GM12878 (cell line): ENCODE measurements around the gene FERMT1. TPM values are rescaled to one million over a fixed set of nuclear protein-coding genes. Genes with fewer than 3 reads are reported as not detected.

Experiments used
- ATAC-seq: fragments of 200-7000 bp; cut with Tn5 transposase; 3 replicates; pipeline ENCODE4 v1.9.1; 2020; ENCODE audit warnings: mild to moderate bottlenecking, moderate library complexity
- BruUV-seq: library from RNA; stranded (reverse); fragments of 400-500 nt; replicated peaks from 2 replicates; lab custom pipeline; 2021; lab: Mats Ljungman, UMichigan
- CTCF ChIA-PET: fragments of 300-600 bp; sonication (Branson Sonifier 250); formaldehyde crosslinking; extraction: SDS; loops from one replicate; lab custom pipeline; 2021; ENCODE audit warnings: inconsistent platforms; lab: Yijun Ruan, JAX
- POLR2A ChIA-PET: fragments of 350-600 bp; formaldehyde crosslinking; extraction: SDS; loops from one replicate; lab custom pipeline; 2021; ENCODE audit warnings: inconsistent platforms; lab: Charles Lee
- RAD21 ChIA-PET: fragments of 300-600 bp; sonication (Branson Sonifier 250); formaldehyde crosslinking; loops from one replicate; lab custom pipeline; 2023; ENCODE audit warnings: antibody characterized with exemption; ENCODE audit not compliant: unreplicated experiment; lab: Charles Lee
- SMC1A ChIA-PET: fragments of 300-600 bp; sonication (Branson Sonifier 250); formaldehyde crosslinking; loops from one replicate; lab custom pipeline; 2023; ENCODE audit not compliant: unreplicated experiment, uncharacterized antibody; lab: Charles Lee
- DNase-seq: peaks from one replicate; pipeline ENCODE4 v3.0.0-alpha.2; 2011; ENCODE audit warnings: low read depth, low spot score
- FAIRE-seq: peaks from 3 replicates; lab custom pipeline; 2011; peaks lifted over from hg19 to GRCh38; lab: Jason Lieb, UNC
- H2AFZ ChIP-seq: 2 replicates; pipeline ENCODE4 v1.6.0; 2011; ENCODE audit warnings: low read depth, low read length, control low read depth; ENCODE audit not compliant: control insufficient read depth
- H3K27ac ChIP-seq: 2 replicates; pipeline ENCODE4 v1.5.1; 2011; ENCODE audit warnings: control low read depth; ENCODE audit not compliant: control insufficient read depth, insufficient read depth
- H3K27me3 ChIP-seq, 2 experiments: replicated peaks in 1 of 2; 2 replicates each; pipeline versions ENCODE4 v1.6.0 to v1.6.1; 2011; ENCODE audit warnings: low read length in 1 of 2; ENCODE audit not compliant: control insufficient read depth in 2 of 2, insufficient read depth in 2 of 2
- H3K36me3 ChIP-seq, 2 experiments: 2 replicates each; pipeline ENCODE4 v1.5.1; 2011; ENCODE audit warnings: low read length in 1 of 2; ENCODE audit not compliant: control insufficient read depth in 2 of 2, insufficient read depth in 2 of 2
- H3K4me1 ChIP-seq: 2 replicates; pipeline ENCODE4 v1.6.1; 2011; ENCODE audit warnings: mild to moderate bottlenecking, low read length, moderate library complexity, mixed read lengths; ENCODE audit not compliant: control insufficient read depth, insufficient read depth
- H3K4me2 ChIP-seq: 2 replicates; pipeline ENCODE4 v1.6.0; 2011; ENCODE audit warnings: control low read depth; ENCODE audit not compliant: control insufficient read depth, insufficient read depth
- H3K4me3 ChIP-seq: fragments of 200-600 bp; sonication (generic); 2 replicates; pipeline ENCODE4 v1.5.1; 2016
- H3K79me2 ChIP-seq: 2 replicates; pipeline ENCODE4 v1.6.0; 2011; ENCODE audit warnings: low read length; ENCODE audit not compliant: control insufficient read depth, insufficient read depth
- H3K9ac ChIP-seq: 2 replicates; pipeline ENCODE4 v1.8.0; 2011; ENCODE audit warnings: low read length, control low read depth, mixed read lengths; ENCODE audit not compliant: control insufficient read depth, insufficient read depth
- H3K9me3 ChIP-seq: replicated peaks from 3 replicates; pipeline ENCODE4 v1.5.1; 2011; ENCODE audit warnings: mild to moderate bottlenecking, low read length; ENCODE audit not compliant: control insufficient read depth, insufficient read depth
- H4K20me1 ChIP-seq: 2 replicates; pipeline ENCODE4 v1.6.0; 2011; ENCODE audit not compliant: control insufficient read depth, insufficient read depth
- CREM ChIP-seq: IDR thresholded peaks from 2 replicates; pipeline ENCODE4 v1.6.1; 2014; ENCODE audit warnings: antibody characterized with exemption, low read depth
- HCFC1 ChIP-seq: fragments of 150-350 bp; IDR thresholded peaks from 2 replicates; pipeline ENCODE4 v1.6.1; 2014; ENCODE audit warnings: low read length
- IRF4 ChIP-seq: IDR thresholded peaks from 2 replicates; pipeline ENCODE4 v1.6.1; 2011; ENCODE audit warnings: low read depth, low read length
- KLF5 ChIP-seq: fragments of 450-650 bp; IDR thresholded peaks from 2 replicates; pipeline ENCODE4 v1.6.1; 2014; ENCODE audit warnings: mild to moderate bottlenecking; ENCODE audit not compliant: partially characterized antibody
- MAX ChIP-seq: IDR thresholded peaks from 2 replicates; pipeline ENCODE4 v1.6.1; 2012; ENCODE audit warnings: low read depth, low read length, improper control_type of control experiment
- NFXL1 ChIP-seq: fragments of 450-650 bp; IDR thresholded peaks from 2 replicates; pipeline ENCODE4 v1.6.1; 2017; ENCODE audit warnings: antibody characterized with exemption, mild to moderate bottlenecking, borderline replicate concordance
- NFYB ChIP-seq: IDR thresholded peaks from 2 replicates; pipeline ENCODE4 v1.6.1; 2011; ENCODE audit warnings: low read depth, mild to moderate bottlenecking, low read length, improper control_type of control experiment, moderate library complexity; ENCODE audit not compliant: insufficient read depth
- NRF1 ChIP-seq: conservative IDR thresholded peaks from 2 replicates; pipeline ENCODE4 v1.6.1; 2011; ENCODE audit warnings: mild to moderate bottlenecking, low read depth, low read length, improper control_type of control experiment
- POU2F2 ChIP-seq: IDR thresholded peaks from 3 replicates; pipeline ENCODE4 v1.6.1; 2011; ENCODE audit warnings: low read depth, mild to moderate bottlenecking, low read length, borderline replicate concordance
- SMAD1 ChIP-seq: fragments of 450-650 bp; IDR thresholded peaks from 2 replicates; pipeline ENCODE4 v1.6.1; 2018; ENCODE audit warnings: mild to moderate bottlenecking, low read depth; ENCODE audit not compliant: partially characterized antibody
- TCF12 ChIP-seq: IDR thresholded peaks from 2 replicates; pipeline ENCODE4 v1.6.1; 2011; ENCODE audit warnings: low read depth, mild to moderate bottlenecking, low read length
- ZNF24 ChIP-seq: fragments of 450-650 bp; IDR thresholded peaks from 2 replicates; pipeline ENCODE4 v1.6.1; 2017; ENCODE audit warnings: antibody characterized with exemption, mild to moderate bottlenecking
- WGBS: methylation state at CpG from one replicate; pipeline ENCODE4 v1.1.6; 2016; ENCODE audit warnings: low lambda C conversion rate; ENCODE audit not compliant: insufficient replicate concordance, insufficient coverage; ENCODE audit errors: missing lambda C conversion rate; 5-methylcytosine and 5-hydroxymethylcytosine counted together
- in situ Hi-C: fragments of 300-500 bp; cut with MboI; formaldehyde crosslinking; loops from 9 replicates; pipeline ENCODE4 v1.14.3; 2018; ENCODE audit warnings: mixed read lengths
- intact Hi-C: fragments of 100-400 bp; cut with micrococcal nuclease; formaldehyde crosslinking; loops from one replicate; pipeline ENCODE4 v1.14.2; 2022; ENCODE audit not compliant: unreplicated experiment
- polyA plus RNA-seq, 11 experiments: library from polyadenylated mRNA; depleted of rRNA in 4 of 11; unstranded in 6 of 11; stranded (reverse) in 5 of 11; fragments of >200 nt; fragmentation: Nextera tagmentation in 4 of 11; fragmentation: Illumina TruSeq in 1 of 11; extraction: Ambion mirVana in 4 of 11; extraction: Trizol in 1 of 11; gene quantifications; 1 replicate in 1 of 11; 2 replicates in 10 of 11; pipeline versions ENCODE4 v1.2.1 to v1.2.3, GENCODE V29; 2011 to 2016; ENCODE audit warnings: inconsistent platforms in 2 of 11, missing spikeins in 2 of 11, low read depth in 1 of 11
- total RNA-seq, 4 experiments: library from RNA; depleted of rRNA in 3 of 4; stranded (reverse); fragments of >200 nt in 3 of 4; fragmentation: Illumina TruSeq in 1 of 4; extraction: Trizol in 1 of 4; gene quantifications; 2 replicates each; pipeline versions ENCODE4 v1.2.1 to v1.2.3, GENCODE V29; 2013 to 2021

The FERMT1 gene
- total and polyA plus RNA-seq, 10 of the 15 experiments (the other 5 are each of a cell fraction or from before 2014, with no cell fraction given), result 0.04 to 3.1 (median 0.45) TPM

- no peaks in the 10 kb centered on the region for H3K79me2 ChIP-seq
- ChIA-PET CTCF (interaction anchor here (0.9 to 2.2 kb wide), 3 partner anchors 11 kb away, joined by 3 to 7 read pairs (median 4); no protein-coding TSS in a partner anchor), RAD21 (interaction anchor here (1.0 kb wide), 1 partner anchor 96 kb away, joined by 3 read pairs; no protein-coding TSS in a partner anchor)
These were observed 18.2 kb downstream of the FERMT1 start for GRCh38 chr20:6104493-6105188.

GRCh38 chr20:6103301-6103700, 19.5 kb downstream of the FERMT1 start:
- no peak overlapping the region for H3K27ac ChIP-seq
- FAIRE-seq (no peak), DNase-seq (no peak)
- H3K79me2 ChIP-seq, result no peaks in the 10 kb centered on the region
- WGBS, result 0% methylated on average over 1 of the region's 1 CpG
- H3K9ac ChIP-seq, result no peak overlapping the region
- no peak overlapping the region for H3K4me2 ChIP-seq
- H3K4me3 ChIP-seq, result no peak overlapping the region
- ChIA-PET POLR2A (interaction anchor here (1.3 kb wide), 1 partner anchor 19 kb away, joined by 5 read pairs; the partner anchor contains the start of gene FERMT1), SMC1A (interaction anchor here (0.7 to 1.3 kb wide), 4 partner anchors 9 to 17 kb away, joined by 3 to 7 read pairs (median 4); no protein-coding TSS in a partner anchor), RAD21 (no interaction called here)
- H4K20me1 ChIP-seq, result no peaks in the 10 kb centered on the region
- TF ChIP-seq ZNF24 (no peak), NFYB (no peak), KLF5 (no peak), NFXL1 (no peak), CREM (no peak), POU2F2 (no peak), IRF4 (no peak), TCF12 (no peak), MAX (no peak), NRF1 (no peak)
- TF ChIP-seq, all 136 proteins: peak for 0
- no TSS peak for BruUV-seq
- in situ Hi-C loops, result no loop called here
- no peaks in the 10 kb centered on the region for H3K9me3 ChIP-seq
- H3K27me3 ChIP-seq, result no peaks in the 10 kb centered on the region
- peak; percentile 70 for ATAC-seq
- no peaks in the 10 kb centered on the region for H3K4me1 ChIP-seq
- CTCF ChIA-PET, result interaction anchor here (0.6 to 2.2 kb wide), 3 partner anchors 10 to 79 kb away, joined by 3 to 7 read pairs (median 4); no protein-coding TSS in a partner anchor
- intact Hi-C loops, result no loop called here
- no peak overlapping the region for H2AFZ ChIP-seq
- H3K36me3 ChIP-seq, result no peaks in the 10 kb centered on the region

More at GRCh38 chr20:6104493-6105188, 18.2 kb downstream of the FERMT1 start:
- peak; percentile 38 for ATAC-seq
- WGBS, result 11% methylated on average over 7 of the region's 7 CpGs
- DNase-seq, result no peak
- BruUV-seq, result no TSS peak
- intact Hi-C loops, result no loop called here
- no peak overlapping the region for H3K4me3 ChIP-seq
- no peaks in the 10 kb centered on the region for H3K9me3 ChIP-seq
- SMC1A ChIA-PET, result interaction anchor here (0.6 to 1.3 kb wide), 4 partner anchors 11 to 1055 kb away, joined by 3 to 7 read pairs (median 4); partner anchors contain the start of gene FERMT1
- H3K36me3 ChIP-seq, result no peaks in the 10 kb centered on the region
- in situ Hi-C loops, result no loop called here
- H3K4me2 ChIP-seq, result no peak overlapping the region
- no peak for FAIRE-seq
- H3K27ac ChIP-seq, result no peak overlapping the region
- no peaks in the 10 kb centered on the region for H4K20me1 ChIP-seq
- no peak overlapping the region for H3K9ac ChIP-seq
- no peaks in the 10 kb centered on the region for H3K27me3 ChIP-seq
- no peak overlapping the region for H2AFZ ChIP-seq
- POLR2A ChIA-PET, result interaction anchor here (1.5 to 2.3 kb wide), 2 partner anchors 11 to 12 kb away, joined by 4 to 7 read pairs; no protein-coding TSS in a partner anchor
- no peaks in the 10 kb centered on the region for H3K4me1 ChIP-seq
- TF ChIP-seq HCFC1 (no peak), SMAD1 (no peak)
